ENCODE measurements around the gene RPS28.

DNA sequence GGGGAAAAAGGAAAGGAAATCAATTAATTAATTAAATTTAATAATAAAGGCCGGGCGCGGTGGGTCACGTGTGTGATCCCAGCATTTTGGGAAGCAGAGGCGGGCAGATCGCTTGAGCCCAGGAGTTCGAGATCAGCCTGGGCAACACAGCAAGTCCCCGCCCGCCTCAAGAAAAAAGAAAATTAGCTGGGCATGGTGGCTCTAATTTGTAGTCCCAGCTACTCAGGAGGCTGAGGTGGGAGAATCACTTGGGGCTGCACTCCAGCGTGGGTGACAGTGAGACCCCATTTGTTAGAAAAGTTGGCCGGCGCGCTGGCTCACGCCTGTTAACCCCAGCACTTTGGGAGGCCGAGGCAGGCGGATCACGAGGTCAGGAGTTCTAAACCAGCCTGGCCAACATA lies 12.4 kb upstream of the RPS28 start:
- TF ChIP-seq, protein P1, sequence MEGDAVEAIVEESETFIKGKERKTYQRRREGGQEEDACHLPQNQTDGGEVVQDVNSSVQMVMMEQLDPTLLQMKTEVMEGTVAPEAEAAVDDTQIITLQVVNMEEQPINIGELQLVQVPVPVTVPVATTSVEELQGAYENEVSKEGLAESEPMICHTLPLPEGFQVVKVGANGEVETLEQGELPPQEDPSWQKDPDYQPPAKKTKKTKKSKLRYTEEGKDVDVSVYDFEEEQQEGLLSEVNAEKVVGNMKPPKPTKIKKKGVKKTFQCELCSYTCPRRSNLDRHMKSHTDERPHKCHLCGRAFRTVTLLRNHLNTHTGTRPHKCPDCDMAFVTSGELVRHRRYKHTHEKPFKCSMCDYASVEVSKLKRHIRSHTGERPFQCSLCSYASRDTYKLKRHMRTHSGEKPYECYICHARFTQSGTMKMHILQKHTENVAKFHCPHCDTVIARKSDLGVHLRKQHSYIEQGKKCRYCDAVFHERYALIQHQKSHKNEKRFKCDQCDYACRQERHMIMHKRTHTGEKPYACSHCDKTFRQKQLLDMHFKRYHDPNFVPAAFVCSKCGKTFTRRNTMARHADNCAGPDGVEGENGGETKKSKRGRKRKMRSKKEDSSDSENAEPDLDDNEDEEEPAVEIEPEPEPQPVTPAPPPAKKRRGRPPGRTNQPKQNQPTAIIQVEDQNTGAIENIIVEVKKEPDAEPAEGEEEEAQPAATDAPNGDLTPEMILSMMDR (IDR thresholded peaks at IDR 0.05; ENCODE audit: poor library complexity): no peak
- no peak for TF ChIP-seq EZH2 (IDR thresholded peaks at IDR 0.05; ENCODE audit: borderline replicate concordance)

Measured in hepatocyte (in vitro differentiated cells).